HG03135 (cell line): ENCODE measurements around the gene TFEB.
"Not testable (repeated sequence)": the region's sequence is repeated elsewhere in the genome, so short reads cannot be mapped to it uniquely, and the experiment has no call there.

Experiments
- ATAC-seq: cut with Tn5 transposase; IDR thresholded peaks from one replicate; pipeline ENCODE4 v1.9.1; 2021; ENCODE audit warnings: mild to moderate bottlenecking, moderate library complexity; ENCODE audit not compliant: unreplicated experiment

The TFEB gene

GRCh38 chr6:41766043-41766664 lies 30.7 kb upstream of the TFEB start:
- ATAC-seq, result not testable (repeated sequence)

- ATAC-seq, result no peak
These were observed 28.1 kb upstream of the TFEB start for GRCh38 chr6:41763470-41763869.

GRCh38 chr6:41759905-41760579 lies 24.6 kb upstream of the TFEB start:
- ATAC-seq, result no peak

- ATAC-seq, result no peak
These were observed 23.9 kb upstream of the TFEB start for GRCh38 chr6:41759106-41759904.

- ATAC-seq, result no peak
These were observed 23.2 kb upstream of the TFEB start for GRCh38 chr6:41758641-41759035.

- no peak for ATAC-seq
These were observed 22.7 kb upstream of the TFEB start for GRCh38 chr6:41757931-41758640.

- ATAC-seq, result no peak
These were observed 21.9 kb upstream of the TFEB start for GRCh38 chr6:41757271-41757670.

GRCh38 chr6:41756354-41756753 lies 20.9 kb upstream of the TFEB start:
- no peak for ATAC-seq

GRCh38 chr6:41755895-41756294 lies 20.5 kb upstream of the TFEB start:
- ATAC-seq, result no peak

GRCh38 chr6:41750374-41750773 lies 15.0 kb upstream of the TFEB start:
- no peak for ATAC-seq

- ATAC-seq, result no peak
These were observed 13.1 kb upstream of the TFEB start for GRCh38 chr6:41748542-41748941.

GRCh38 chr6:41748102-41748477 lies 12.7 kb upstream of the TFEB start:
- ATAC-seq, result no peak

GRCh38 chr6:41747256-41748101 lies 12.1 kb upstream of the TFEB start, which contains the start of gene PGC:
PGC (minus strand) TSS chr6:41747397; CDS start chr6:41747334, 63 bp downstream.
- ATAC-seq, result no peak

- no peak for ATAC-seq
These were observed 10.7 kb upstream of the TFEB start for GRCh38 chr6:41746107-41746506.

GRCh38 chr6:41744236-41744787 lies 8.9 kb upstream of the TFEB start:
- ATAC-seq, result no peak

GRCh38 chr6:41743406-41744235 lies 8.2 kb upstream of the TFEB start:
- no peak for ATAC-seq

- ATAC-seq, result no peak
These were observed 6.5 kb upstream of the TFEB start for GRCh38 chr6:41741625-41742490.
